GM21447 (cell line): ENCODE data around the gene ZNF438.
"Not testable (repeated sequence)": the region's sequence is repeated elsewhere in the genome, so short reads cannot be mapped to it uniquely, and the experiment has no call there.

ENCODE experiments used
- ATAC-seq: cut with Tn5 transposase; IDR thresholded peaks from one replicate; pipeline ENCODE4 v1.9.1; 2021; ENCODE audit not compliant: unreplicated experiment

ZNF438 gene

DNA sequence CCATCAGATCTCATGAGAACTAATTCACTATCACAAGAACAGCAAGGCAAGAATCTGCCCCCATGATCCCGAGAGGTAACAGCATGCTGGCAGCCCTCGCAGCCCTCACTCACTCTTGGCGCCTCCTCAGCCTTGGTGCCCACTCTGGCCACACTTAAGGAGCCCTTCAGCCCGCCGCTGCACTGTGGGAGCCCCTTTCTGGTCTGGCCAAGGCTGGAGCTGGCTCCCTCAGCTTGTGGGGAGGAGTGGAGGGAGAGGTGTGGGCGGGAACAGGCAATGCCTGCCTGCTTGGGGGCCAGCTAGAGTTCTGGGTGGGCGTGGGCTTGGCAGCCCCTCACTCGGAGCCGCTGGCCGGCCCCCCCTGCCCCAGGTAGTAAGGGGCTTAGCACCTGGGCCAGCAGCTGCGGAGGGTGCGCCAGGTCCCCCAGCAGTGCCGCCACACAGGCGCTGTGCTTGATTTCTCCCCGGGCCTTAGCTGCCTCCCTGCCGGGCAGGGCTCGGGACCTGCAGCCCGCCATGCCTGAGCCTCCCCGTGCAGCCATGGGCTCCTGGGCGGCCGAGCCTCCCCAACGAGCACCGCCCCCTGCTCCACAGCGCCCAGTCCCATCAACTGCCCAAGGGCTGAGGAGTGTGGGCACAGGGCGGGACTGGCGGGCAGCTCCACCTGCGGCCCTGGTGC is 24.0 kb upstream of the ZNF438 start:
- no peak for ATAC-seq

DNA sequence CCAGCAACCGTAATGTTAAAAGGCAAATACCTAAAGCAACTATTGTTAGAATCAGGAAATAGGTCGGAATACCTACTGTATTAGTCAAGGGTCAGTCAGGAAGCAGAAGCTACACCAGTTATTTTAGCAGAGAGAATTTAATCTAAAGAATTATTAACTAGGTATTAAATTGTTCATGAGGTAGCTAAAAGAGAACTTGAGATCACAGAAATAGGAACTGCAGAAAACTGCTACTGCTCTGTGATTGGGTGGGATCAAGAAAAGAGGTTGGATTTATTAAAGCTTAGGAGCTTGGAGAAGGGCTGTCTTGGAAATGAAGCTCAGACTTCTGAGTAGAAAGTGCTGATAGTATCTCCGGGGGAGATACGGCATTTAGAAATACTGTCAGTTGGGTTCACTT is 20.0 kb upstream of the ZNF438 start:
- no peak for ATAC-seq

DNA sequence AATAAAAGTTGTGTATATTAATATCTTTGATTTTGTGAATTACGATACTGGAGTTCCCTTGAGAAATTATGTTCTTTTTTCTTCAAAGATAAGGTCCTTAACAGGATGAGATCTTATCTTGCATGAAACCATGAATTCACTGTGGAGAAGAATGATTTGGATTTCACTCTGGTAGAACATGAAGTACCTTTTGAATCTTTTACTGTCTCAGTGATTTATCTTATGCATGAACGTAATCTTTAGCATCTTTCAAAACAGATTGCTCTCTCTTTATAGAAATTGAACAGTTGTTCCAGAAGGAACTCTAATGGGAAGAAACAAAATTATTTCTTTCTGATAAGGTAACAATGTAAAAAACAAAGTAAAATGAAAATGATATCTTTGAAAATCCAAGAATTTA is 11.0 kb upstream of the ZNF438 start:
- no peak for ATAC-seq

DNA sequence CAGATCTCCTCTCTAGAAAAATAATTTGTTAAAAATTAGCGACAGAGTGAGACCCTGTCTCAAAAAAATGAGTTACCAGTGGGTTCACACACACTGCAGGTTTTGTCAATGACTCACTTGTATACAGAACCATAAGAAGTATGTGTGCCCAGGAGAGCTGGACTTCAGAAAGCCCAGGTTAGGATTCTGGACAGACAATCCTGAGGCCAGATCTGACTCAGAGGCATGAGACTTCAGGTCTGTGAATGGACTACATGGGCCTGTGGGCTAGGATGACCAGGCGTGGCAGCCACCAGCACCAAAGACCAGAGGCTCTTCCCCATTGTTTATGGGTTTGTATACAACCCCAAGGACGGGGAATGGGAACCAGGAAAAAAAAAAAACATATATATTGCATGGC is 9.3 kb upstream of the ZNF438 start:
- ATAC-seq: no peak

DNA sequence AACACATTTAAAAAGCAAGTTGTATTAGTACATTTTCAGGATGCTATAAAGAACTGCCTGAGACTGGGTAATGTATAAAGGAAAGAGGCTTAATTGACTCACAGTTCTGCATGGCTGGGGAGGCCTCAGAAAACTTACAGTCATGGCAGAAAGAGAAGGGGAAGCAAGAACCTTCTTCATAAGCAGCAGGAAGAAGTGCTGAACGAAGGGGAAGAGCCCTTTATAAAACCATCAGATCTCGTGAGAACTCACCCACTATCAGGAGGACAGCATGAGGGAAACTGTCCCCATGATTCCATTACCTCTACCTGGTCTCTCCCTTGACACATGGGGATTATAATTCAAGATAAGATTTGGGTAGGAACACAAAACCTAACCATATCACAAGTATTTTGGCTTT is 7.3 kb upstream of the ZNF438 start:
- ATAC-seq: not testable (repeated sequence)

DNA sequence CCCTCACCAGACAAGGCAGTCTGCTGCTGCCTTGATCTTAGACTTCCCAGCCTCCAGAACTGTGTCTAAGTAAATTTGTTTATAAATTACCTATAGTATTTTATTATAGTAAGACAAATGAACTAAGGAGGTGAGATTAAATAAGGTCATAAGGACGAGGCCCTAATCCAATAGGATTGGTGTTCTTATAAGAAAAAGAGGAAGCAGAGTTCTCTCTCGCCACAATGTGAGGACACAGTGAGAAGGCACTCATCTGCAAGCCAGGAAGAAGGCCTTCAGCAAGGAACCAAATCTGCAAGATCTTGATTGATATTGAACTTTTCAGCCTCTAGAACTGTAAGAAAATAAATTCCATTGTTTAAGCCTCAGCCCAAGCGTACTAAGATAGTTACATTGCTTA is 6.1 kb upstream of the ZNF438 start:
- ATAC-seq: no peak

DNA sequence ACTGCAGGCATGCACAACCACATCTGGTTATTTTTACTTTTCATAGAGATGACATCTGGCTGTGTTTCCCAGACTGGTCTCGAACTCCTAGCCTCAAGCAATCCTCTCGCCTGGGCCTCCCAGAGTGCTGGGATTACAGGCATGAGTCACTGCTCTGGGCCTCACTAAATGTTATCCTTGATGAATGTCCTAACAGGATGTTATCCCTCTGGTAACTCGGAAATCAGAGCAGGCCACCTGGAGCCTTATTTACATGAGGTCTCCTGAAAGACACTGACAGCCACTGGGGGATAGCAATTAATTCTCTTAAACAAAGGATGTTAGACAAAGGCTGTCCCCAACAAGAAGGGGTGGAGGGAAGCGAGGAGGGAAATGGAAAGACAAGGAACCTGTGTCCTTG is 4.5 kb upstream of the ZNF438 start:
- no peak for ATAC-seq

DNA sequence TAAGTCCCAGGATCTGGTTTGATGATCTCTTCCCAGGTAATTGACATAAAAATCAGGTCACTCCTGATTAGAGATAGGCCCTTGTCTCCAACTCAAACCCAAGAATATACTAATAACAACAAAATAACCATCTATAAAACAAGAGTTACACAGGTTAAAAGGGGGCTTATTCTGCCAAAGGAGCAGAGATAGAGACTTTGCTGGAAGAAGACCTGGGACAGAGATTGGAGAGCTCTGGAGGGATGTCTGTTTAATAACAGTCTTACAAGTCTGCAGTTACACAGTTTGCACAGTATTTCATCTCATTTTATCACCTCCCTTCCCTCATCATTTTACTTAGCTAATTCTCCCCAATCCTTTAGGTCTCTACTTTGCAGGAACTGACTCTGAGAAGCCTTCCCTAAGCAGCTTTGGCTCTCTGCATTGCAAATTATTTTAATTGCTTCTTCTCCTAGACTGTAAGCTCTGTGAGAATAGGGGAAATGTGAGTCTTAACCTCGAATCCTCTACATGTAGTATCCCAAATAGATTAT is 3.7 kb upstream of the ZNF438 start:
- ATAC-seq: no peak

DNA sequence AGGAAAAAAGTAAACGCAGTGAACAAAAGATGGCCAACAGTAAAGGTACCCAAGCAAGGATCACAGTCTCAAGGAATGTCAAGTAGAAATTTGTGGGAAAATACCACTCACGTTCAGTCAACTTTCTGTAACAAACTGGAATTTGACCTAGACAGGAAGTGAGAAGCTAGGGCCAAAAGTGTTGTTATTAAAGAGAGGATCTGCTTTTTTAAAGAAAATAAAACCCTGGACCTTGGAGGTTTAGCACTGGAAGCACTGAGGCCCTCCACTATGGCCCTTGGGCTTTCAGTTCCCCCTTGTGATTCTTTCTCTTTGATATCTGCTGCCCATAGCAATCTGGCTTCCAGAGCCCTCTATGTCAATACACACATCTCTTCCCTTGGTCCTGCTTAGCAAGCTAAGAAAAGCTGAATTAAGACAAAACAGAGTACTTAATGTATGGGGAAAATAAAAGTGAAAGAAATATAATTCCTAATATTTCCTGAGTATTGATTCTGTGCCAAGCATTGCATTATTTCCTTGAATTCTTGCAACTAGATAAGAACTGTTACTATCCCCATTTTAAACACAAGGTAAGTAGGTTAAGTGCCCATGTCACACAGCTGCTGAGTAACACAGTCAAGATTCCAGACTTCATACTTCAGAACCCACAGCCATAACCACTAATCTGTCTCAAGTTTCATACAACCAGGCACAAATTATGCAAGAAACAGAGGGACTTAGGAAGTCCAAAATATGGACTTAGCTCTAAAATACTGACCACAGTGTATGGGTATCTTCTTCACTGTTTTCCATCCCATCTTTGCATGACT is 2.6 kb upstream of the ZNF438 start:
- no peak for ATAC-seq

DNA sequence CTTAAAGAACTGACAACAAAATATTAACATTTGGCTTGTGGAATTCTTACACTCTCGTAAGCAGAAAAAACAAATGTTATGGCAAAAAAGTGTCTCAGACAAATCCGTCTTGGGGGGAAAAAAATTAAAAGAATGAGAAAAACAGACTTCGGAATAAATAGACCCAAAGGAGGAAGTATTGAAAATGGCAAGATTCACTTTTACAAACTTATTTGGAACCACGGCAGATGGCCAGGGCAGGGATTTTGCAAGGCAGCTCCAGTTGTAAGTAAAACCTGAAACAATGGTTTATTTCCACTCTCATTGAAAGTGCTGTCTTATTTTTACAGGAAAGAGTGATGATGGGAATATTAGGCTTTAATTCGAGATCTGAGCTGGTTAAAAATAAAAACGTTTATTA is 1.5 kb upstream of the ZNF438 start:
- no peak for ATAC-seq

DNA sequence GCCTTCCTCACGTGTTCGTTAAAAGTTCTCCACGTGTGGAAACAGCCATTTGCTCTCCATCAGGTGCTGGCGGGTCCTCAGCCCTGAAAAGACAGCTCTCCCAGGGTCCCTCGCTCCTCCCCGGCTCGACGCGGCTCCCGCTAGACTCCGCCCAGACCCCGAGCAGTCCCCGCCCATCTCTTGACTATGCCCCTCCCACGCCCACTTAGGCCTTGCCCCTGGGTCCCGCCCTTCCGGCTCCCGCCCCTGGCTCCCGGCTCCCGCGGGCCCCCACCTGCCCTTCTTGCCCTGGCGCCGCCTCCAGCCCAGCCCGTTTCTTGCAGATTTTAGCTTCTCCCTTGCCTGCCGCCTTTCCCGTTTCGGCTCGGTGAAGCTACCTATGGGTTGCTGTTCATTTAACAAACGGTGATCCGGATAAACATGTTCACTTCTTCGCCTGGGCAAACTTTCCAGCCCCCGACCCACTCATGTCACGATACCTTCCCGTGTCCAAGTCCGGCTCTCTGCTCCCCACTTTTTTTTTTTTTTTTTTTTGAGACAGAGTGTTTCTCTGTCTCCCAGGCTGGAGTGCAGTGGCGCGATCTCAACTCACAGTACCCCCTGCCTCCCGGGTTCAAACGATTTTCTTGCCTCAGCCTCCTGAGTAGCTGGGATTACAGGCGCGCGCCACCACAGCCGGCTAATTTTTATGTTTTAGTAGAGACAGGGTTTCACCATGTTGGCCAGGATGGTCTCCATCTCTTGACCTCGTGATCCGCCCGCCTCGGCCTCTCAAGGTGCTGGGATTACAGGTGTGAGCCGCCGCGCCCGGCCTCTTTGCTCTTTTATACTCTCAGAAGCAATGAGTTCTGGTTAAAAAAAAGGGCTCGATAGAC is 830 bp upstream of the ZNF438 start:
- peak; percentile 86 for ATAC-seq

DNA sequence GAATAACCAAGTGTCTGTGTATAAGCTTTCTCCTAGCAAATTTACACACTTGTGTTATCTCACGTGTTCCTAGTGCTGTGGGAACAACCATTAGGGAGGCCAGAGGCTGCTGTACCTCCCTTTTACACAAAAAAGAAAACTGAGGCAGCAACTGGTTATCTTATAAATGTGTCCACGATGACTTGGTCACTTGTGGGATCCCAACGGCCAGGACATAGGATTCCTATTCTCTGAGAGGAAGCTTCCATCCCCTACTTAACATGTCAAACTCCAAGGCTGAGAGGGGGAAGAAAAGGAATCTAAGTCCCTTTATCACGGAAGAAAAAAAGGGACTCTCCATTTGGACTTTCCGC is 484 bp downstream of the ZNF438 start:
- no peak for ATAC-seq

DNA sequence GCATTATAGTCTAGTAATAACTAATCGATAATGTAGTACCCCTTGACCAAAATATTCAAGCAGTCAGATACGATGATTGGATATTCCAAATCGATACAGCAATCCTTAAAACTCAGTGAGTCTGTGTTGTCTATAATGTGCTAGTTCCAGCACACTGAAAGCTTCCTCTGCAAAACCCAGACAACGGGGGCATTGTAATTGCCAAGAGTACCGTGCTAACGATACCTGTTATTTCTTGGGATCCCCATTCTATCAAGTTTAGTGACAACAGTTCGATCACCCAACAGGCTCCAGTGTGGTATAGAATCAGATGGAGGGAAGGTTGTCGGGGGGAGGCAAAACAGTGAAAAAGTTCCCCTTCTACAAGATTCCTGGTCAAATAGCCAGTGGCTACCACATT is 865 bp downstream of the ZNF438 start:
- ATAC-seq: no peak

DNA sequence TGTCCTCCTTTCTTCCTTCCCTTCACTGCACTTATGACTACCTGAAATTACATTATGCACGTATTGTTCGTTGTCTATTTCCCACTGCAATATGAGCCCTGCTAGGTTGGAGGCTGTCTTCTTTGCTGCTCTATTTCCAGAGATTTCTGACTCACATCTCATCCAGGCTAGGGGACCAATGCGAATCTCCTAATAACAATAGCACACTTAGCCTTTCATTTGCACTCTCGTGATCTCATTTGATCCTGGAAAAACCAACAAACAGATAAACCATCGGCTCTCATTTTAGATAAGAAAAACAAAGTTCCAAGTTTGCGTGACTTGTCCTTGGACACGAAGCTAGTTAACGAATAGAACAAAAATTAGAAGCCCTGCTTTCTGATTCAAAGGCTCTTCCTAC is 1.4 kb downstream of the ZNF438 start:
- ATAC-seq: no peak

DNA sequence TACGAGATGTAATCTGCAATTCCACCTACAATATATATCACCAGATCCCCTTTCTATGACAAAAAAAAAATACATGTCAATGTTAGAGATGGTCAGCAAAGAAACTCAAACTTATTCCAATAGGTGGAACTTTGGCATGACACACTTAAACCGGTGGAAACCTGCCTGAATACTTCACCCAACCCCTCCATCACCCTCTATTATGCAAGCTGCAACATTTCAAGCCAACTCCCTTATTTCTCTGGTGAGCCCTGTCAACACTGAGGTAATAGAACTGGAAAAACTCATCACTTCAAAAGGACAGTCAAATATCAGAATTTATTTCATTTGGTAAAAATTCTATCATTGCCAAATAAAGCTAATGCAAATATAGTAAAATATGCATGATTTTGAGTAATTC is 3.6 kb downstream of the ZNF438 start:
- no peak for ATAC-seq

DNA sequence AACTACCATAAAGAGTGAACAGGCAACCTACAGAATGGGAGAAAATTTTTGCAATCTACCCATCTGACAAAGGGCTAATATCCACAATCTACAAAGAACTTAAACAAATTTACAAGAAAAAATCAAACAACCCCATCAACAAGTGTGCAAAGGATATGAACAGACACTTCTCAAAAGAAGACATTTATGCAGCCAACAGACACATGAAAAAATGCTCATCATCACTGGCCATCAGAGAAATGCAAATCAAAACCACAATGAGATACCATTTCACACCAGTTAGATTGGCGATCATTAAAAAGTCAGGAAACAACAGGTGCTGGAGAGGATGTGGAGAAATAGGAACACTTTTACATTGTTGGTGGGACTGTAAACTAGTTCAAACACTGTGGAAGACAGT is 5.4 kb downstream of the ZNF438 start:
- ATAC-seq: not testable (repeated sequence)

DNA sequence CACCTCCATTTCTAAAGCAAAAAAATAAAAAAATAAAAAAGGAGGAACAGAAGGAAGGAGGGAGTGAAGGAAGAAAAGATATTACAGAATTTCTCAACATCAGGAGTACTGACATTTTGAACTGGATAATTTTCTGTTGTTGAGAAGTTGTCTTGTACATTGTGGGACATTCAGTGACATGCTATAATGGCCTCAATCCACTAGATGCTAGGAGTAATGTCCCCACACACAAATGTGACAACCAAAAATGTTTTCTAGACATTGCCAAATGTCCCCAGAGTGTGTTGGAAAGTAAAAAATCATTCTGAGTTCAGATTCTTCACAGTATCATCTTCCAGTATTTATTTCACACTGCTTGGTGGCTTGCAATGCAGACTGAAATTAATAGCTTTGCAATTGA is 6.5 kb downstream of the ZNF438 start:
- ATAC-seq: no peak

DNA sequence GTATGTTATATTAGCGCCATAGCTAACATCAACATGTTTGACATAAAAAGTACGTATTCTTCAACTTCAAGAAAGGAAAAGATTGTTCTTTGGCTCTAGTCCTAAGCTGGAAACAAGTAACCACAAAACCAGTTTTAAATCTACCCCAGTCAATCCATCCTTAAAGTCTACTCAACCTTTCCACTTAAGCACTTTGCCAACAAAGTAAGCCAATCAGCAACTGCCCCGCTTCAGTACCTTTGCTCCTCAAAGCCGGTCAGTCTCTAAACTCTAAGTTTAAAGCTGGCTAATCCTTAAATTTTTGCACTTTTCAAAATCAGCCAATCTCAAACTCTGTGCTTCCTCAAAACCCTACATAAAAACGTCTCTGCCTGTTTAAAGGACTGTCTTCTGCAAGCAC is 8.1 kb downstream of the ZNF438 start:
- no peak for ATAC-seq

DNA sequence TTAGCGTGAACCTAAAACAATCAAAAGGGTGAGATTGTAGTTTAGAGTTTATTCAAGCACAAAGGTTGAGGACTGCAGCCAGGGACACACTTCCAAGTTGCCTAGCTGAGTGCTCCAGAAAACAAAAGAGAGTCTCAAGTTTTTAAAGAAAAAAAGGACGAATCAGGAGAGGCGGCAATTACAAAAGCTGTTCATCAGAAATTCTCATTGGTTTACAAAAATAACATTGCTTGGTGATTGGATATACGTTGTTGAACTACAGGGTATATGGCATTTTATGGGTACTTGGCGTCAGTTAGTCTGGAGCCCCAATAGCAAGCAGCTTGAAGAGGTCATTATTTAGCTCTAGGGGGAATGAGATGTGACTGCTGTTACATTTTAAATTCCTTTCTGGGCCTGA is 11.5 kb downstream of the ZNF438 start:
- ATAC-seq: no peak

DNA sequence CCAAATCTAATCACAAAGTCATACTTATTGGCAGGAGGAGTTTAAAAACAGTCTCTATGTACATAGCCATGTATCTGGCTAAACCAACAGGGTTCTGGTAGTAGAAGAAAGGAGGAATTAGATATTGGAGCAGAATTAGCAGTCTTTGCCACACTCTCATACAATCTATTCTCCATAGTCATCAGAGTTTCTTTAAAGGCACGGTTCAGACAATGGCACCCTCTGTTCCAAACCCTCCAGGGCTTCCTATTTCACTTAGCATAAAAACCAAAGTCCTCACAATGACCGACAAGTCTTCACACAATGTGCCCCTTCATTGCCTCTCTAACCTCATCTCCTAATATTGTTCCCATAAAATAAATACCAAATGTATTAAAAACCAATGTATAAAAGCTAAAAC is 12.7 kb downstream of the ZNF438 start:
- ATAC-seq: no peak

DNA sequence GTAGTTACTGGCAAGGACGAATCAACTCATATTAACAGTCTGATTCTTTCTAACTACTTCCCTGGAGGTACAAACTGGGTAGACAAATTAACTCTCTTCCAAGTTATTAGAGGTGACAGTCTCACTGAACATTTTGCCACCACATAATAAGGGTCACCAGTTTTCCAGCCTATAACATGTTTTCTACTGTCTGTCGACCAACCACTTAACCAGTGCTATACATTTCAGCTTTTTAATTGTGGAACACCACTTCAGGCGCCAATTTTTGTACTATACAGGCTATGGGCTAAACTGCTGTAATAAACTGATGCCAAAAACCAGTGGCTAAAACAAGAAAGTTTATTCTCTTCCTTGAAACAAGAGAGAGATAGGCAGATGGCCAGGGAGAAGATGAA is 13.3 kb downstream of the ZNF438 start:
- ATAC-seq: no peak
